GM19099 (cell line): ENCODE measurements around the gene EED.

Experiments used
- POLR2A ChIP-seq: IDR thresholded peaks from 3 replicates; pipeline ENCODE4 v1.6.1; 2011; ENCODE audit warnings: low read depth; ENCODE audit not compliant: insufficient read length; ENCODE audit errors: extremely low read depth

EED gene

DNA sequence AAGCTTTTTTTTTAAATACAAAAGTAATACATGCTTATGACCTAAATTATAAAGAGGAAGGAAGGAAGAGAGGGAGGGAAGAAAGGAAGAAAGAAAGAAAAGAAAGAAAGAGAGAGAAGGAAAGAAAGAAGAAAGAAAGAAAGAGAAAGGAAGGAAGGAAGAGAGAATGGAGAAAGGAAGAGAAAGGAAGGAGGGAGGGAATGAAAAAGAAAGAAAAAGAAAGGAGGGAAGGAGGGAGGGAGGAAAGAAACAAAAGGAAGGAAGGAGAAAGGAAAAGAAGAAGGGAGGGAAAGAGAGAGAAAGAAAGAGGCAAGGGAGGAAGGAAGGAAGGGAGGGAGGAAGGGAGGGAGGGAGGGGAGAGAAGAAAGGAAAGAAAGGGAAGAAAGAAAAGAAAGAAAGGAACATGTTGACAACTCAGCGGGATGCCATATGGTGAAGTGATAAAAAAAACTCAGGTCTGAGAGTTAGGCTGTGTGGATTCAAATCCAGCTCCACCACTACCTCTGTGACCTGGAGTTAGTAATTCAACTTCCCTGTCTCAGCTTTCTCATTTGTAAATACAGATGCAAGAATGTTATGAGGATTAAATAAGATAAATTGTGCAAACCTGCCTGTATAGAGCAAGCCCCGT is 9.6 kb upstream of the EED start:
- no peak for TF ChIP-seq POLR2A

DNA sequence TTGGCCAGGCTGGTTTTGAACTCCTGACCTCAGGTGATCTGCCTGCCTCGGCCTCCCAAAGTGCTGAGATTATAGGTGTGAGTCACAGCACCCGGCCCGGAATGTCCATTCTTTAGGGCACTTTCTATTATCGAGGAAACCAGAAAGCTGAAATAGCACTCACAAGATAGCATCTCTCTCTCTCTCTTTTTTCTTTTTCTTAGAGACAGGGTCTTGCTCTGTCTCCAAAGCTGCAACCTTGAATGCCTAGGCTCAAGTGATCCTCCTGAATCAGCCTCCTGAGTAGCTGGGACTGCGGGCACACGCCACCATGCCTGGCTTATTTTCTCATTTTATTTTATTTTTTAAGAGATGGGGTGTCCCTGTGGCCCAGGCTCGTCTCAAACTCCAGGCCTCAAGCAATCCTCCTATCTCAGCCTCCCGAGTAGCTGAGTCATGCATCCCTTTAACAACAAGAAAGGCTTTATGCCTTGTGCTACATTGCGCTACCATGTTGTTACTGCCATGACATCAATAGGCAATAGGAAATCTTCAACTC is 7.2 kb upstream of the EED start:
- no peak for TF ChIP-seq POLR2A

DNA sequence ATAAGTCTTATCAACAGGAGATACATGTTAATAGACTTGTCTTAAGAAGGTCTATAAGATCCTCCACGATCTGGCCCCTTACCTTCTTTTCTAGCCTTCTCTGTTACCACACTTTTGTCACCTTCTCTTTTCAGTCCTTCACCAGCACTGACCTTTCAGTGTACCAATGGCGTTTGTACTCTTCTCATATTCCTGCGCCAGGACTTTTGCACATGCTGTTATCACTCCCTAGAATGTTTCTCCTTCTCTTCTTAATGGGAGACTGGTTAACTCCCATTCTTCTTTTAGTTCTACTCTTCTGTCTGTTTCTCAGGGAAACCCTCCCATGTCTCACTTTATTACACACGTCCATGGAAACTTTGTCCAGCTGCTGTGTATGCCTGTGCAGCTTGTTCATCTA is 4.4 kb upstream of the EED start:
- TF ChIP-seq POLR2A: no peak

DNA sequence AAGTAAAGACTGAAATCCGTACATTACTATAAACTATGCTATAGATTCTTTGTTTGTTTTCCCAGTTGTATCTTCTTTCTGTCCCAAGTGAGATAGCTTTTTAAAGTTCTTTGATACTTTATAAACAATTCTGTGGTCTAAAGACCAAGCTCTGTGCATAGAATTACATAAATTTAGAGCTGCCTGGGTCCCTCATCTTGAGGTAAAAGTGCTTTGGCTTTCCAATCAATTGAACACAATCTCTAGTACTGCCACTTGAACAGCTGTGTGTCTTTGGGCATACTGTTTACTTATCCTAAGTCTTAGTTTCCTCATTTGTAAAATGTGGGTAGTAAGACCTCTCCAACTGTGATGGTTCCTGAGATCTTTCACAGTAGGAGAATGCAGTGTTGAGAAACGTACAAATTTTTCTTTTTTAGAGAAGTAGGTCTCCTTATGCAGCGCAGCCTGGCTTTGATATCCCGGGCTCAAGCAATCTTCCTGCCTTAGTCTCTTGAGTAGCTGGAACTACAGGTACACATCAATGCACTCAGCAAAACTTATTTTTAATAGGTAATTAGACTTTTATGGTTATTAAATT is 2.5 kb upstream of the EED start:
- no peak for TF ChIP-seq POLR2A

DNA sequence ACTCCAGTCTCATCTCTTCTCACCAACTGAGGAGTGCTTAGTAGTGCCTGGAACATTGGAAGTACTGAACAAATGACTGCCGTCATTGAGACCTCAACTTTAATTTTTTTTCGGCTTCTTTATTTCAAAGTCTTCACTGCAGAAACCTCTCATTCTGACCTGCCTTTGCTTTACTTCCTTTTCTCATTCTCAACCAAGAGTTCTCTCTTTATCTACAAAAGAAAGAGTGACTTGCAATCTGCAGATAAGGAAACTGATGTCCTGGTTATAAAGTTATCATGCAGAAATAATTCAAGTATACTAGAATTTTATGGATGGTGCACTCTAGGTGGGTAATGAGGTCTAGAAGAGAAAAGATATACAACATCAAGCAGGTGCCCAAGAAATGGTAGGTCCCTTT is 1.2 kb upstream of the EED start:
- no peak for TF ChIP-seq POLR2A

DNA sequence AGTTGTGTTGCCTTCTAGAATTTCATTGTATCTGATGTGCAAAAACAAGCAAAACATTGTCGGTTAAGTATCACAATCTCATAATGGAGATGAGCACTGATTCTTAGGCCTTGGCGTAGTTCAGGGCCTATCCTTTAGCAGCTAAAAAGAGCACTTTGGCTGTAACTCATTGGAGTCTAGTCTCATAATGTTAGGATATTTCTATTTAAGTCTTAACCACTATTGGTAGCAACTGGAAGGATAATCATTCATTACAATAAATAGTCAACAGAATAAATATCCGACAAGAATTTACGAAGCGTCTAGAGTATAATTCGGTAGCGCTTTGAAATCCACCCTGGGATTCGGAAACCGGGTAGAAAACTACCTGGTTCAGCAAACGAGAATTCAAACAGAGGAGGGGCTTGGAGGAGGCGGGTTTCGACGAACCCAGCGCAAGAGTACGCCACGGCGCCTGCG is 461 bp upstream of the EED start:
- TF ChIP-seq POLR2A: no peak

DNA sequence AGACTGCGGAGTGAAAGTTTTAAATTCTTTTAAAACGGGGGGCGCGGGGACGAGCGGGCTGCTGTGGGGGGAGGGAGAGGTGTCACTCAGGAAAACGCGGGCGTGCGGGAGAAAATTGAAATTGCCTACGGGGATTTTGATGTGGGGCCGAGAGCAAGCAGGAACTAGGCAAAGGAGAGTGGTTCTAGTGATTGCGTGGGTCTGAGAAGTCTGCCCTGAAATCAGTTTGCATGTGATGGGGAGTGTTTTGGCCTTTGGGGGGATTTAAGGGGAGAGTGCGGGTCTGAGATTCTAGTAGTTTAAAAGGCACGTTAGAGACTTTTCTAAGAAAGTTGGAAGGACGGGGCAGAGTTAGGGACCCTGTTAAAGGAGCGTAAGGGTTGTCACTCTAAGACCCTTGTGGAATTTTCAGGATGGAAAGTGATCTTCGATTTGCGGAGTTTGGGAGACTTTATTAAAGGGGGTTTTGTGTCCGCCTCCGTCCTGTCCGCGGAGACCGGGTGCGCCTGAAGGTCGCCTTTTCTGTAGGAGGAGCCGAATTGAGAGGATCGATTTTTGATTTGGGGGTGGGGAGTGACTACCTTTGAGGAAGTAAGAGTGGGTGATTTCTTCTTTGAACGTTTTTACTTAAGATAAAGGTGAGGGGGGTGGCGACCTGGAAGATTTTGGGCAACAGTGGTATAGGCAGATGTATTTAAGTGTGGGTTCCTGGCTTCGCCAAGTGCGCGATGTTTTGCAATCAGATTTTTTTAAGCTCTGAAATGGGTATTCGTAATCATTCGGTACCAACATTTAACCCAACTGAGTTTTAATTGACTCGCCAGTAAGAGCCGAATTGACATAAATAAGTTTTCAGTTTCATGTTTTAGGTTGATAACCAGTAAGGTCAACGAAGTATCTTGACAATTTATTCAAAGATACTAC is 1.1 kb downstream of the EED start:
- no peak for TF ChIP-seq POLR2A

DNA sequence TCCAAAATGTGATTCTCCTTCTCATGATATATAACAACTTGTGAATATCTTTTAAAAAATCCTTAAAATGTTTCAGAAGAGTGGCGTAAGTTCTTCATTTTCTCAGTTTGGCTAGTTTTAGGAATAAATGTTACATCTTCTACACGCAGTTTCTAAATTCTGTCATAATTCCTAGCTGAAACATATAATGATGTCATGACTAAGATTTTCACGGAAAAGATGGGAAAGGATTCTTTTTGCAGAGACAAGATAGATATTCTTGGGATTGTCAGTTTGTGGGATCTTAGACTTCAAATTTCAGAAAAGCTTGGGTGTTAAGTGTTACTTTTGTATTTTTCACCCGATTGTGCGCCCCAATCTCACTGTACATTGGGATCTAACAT is 1.7 kb downstream of the EED start:
- TF ChIP-seq POLR2A: no peak

DNA sequence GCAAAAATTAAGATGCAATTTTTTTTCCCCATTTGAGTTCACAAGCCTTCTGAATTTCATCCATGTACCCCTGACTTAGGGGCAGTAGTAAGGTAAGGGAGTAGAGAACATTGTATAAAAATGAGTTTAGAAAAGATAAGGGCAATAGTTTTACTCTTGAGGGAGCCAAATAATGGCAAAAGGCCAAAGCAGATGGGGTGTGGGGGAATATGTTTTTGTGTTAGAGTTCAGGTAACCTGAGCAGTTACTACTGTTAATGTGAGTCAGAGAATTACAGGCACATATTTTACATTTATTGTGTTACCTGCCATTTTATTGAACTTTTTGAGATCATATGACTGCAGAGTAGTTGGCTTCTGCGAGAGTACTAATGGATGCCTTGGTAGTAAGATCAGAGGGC is 3.1 kb downstream of the EED start:
- TF ChIP-seq POLR2A: no peak

DNA sequence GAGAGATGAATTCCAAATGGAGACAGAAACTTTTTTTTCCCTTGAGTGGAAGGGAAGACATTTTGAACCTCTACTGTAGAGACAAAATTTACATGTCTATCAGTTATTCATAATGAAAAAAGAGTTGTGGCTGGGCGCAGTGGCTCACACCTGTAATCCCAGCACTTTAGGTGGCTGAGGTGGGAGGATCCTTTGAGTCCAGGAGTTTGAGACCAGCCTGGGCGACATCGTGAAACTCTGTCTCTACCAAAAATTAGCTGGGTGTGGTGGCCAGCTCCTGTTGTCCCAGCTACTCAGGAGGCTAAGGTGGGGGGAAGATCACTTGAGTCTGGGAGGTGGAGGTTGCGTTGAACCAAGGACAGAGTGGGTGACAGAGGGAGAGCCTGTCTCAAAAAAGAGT is 4.1 kb downstream of the EED start:
- no peak for TF ChIP-seq POLR2A

DNA sequence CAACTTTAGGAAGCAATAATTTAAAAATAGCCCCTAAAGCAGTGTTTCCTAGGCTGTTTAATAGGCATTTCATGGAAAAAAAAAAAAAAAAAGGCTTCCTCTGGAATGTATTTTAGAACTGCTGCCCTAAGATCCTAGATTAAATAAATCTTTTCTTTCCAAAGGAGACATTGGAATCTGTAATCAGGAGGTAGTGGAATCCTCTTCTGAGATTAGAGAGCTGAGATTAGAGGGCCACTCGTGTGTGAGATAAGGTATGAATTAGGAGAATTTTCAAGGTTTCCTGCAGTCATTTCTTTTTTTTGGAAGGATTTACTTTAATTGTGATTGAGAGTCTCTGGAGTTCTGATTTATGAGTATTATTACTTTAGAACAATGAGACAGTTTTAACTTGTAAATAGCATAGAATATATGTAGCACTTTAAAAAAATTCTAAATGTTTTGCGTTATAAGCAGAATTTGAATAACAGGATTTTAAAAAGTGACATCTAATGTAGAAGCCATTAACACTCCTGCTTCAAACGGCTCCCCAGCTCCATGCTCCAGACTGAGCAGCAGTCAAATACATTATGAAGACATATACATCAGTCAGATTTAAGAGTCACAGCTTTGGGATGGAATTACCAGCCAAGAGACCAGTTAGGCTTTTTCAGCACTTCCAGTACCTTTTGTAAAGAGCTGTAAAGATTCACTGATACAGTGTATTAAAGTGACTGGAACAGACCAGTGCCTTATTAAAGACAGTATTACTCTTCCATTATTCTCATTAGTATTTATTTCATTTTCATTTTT is 5.0 kb downstream of the EED start:
- TF ChIP-seq POLR2A: no peak

DNA sequence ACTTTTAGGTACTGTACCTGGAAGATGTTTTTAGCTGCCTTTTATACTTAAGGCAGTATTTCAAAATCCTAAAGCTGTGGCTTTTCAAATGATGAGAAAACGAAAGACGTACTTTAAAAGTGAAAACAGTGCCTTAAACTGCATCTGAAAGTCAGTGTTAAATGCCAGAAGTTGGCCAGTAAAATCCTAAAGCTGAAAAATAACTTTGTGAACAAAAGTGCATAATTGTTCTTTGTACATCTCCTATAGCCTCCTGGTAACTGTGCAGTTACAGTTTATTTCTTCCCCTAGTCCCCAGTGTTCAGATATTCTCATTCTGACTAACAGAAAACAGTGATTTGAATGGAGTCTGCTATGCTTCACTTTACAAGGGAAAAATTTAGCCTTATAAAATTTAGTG is 6.8 kb downstream of the EED start:
- TF ChIP-seq POLR2A: no peak

DNA sequence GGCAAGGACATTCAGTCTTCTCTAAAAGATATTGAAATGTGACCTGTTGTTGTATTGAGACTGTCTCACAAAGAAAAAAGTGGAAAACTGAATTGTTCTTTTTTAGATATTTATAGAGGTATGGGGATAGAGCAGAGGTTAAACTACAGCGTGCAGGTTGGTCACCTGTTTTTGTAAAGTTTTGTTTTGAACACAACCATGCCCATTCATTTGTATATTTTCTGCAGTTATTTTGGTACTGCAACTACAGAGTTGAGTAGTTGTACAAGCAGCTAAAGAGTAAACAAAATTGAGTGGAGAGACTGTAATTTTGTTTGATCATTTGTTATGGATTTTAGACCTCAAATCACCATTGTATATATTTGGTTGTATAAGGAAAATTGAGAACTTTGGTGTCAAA is 11.3 kb downstream of the EED start:
- TF ChIP-seq POLR2A: no peak

DNA sequence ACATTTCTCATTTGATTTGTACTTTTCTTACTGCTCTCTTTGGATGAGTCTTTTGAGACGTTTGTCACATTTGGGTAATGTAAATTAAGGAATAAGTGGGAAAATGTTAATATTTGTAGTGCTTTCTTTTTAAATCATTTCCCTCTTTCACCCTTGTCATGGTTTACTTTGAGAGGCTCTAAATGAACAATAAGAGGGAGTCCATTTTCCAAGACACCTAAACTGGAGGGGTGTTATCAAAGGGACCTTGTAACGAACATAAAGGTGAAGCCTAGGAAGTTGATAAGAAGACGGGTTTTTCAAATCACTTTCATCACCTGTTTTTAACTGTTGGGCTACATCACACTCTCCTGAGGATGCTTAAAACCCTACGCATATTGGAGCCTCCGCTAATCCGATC is 12.1 kb downstream of the EED start:
- no peak for TF ChIP-seq POLR2A

DNA sequence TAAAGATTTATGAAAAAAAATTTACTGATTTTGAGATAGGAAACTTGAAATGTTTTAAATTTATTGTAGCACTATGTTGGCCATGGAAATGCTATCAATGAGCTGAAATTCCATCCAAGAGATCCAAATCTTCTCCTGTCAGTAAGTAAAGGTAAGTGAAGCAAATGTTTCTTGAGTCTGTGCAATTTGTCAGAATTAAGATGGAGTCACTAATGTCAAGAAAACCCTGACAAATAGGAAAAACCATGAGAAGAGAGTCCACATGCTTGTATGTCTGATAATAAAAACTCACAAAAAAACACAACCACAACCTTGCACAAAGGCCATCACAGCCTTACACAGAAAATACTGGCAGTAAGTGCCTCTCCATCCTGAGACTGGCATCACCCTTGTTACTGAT is 12.9 kb downstream of the EED start:
- TF ChIP-seq POLR2A: no peak
